Measurements from ENCODE around the gene UTP20. TPM values are rescaled to one million over a fixed set of nuclear protein-coding genes. Genes with fewer than 3 reads are reported as not detected.
"Not testable (repeated sequence)": the region's sequence is repeated elsewhere in the genome, so short reads cannot be mapped to it uniquely, and the experiment has no call there.

UTP20 gene
- total and polyA plus RNA-seq, 7 donors: 0.60 to 10.7 (median 7.5) TPM

- TF ChIP-seq POLR2AphosphoS5 (IDR thresholded peaks at IDR 0.05): peak; percentile 39 to 79 (median 62)
- TF ChIP-seq POLR2A (IDR thresholded peaks at IDR 0.05): peak; percentile 33 to 43
- no peak for TF ChIP-seq EP300 (IDR thresholded peaks at IDR 0.05)
- TF ChIP-seq CTCF (IDR thresholded peaks at IDR 0.05): no peak
- H3K36me3 ChIP-seq: no peaks in the 10 kb centered on the region
- H3K4me1 ChIP-seq: peaks cover 0 to 27% (median 20%) of the 10 kb centered on the region in 4 donors
- H3K27me3 ChIP-seq: no peaks in the 10 kb centered on the region
- intact Hi-C loops (cut with DNase I): loop anchor here (1.0 to 5.0 kb wide), 3 partner anchors 290 to 470 kb away; partner anchors contain the start of genes CHPT1 and DRAM1
- H3K9me3 ChIP-seq: no peaks in the 10 kb centered on the region
- peak within 1 kb of the TSS; percentile 69 to 81 (median 76) for H3K4me3 ChIP-seq
- WGBS, 2 donors: 0% methylated on average over 71 of the region's 71 CpGs
- DNase-seq: peak; percentile 91
- peak within 1 kb of the TSS; percentile 82 to 96 (median 88) for H3K27ac ChIP-seq
Observed at GRCh38 chr12:101407436-101408345, 127.8 kb downstream of the UTP20 start, which contains the start of gene ARL1. Gene ARL1 (minus strand): TSS chr12:101407772. CDS start chr12:101407645, 127 bp downstream.

- H3K27ac ChIP-seq: not testable (repeated sequence)
Observed at GRCh38 chr12:101410169-101410568, 130.3 kb downstream of the UTP20 start.

GRCh38 chr12:101414533-101415119 lies 134.7 kb downstream of the UTP20 start:
- intact Hi-C loops (cut with DNase I): no loop called here
- H3K27ac ChIP-seq: no peak overlapping the region
- TF ChIP-seq POLR2AphosphoS5 (IDR thresholded peaks at IDR 0.05) (no peak), CTCF (IDR thresholded peaks at IDR 0.05) (peak; percentile 20 to 46 (median 44))
- H3K4me3 ChIP-seq: no peak overlapping the region
- no peak for DNase-seq
- no peaks in the 10 kb centered on the region for H3K27me3 ChIP-seq
- no peaks in the 10 kb centered on the region for H3K36me3 ChIP-seq
- 1 to 4% methylated on average over 2 of the region's 2 CpGs for WGBS, 2 donors
- H3K4me1 ChIP-seq: no peaks in the 10 kb centered on the region
- no peaks in the 10 kb centered on the region for H3K9me3 ChIP-seq

More at GRCh38 chr12:101410169-101410568, 130.3 kb downstream of the UTP20 start:
- H3K9me3 ChIP-seq; H3K27me3 ChIP-seq; DNase-seq; intact Hi-C loops (cut with DNase I); H3K36me3 ChIP-seq; H3K4me3 ChIP-seq: not testable (repeated sequence)
- WGBS, 2 donors: 66 to 79% methylated on average over 8 of the region's 8 CpGs
- peaks cover 0 to 26% (median 20%) of the 10 kb centered on the region in 4 donors for H3K4me1 ChIP-seq

- WGBS, 2 donors: 93 to 94% methylated on average over 1 of the region's 1 CpG
- DNase-seq: no peak
- TF ChIP-seq EP300 (IDR thresholded peaks at IDR 0.05): no peak
- no peak for TF ChIP-seq POLR2A (IDR thresholded peaks at IDR 0.05)
- no peak for TF ChIP-seq CTCF (IDR thresholded peaks at IDR 0.05)
- no peak for TF ChIP-seq POLR2AphosphoS5 (IDR thresholded peaks at IDR 0.05)
- H3K27ac ChIP-seq: no peak overlapping the region
- no peaks in the 10 kb centered on the region for H3K4me1 ChIP-seq
- no peaks in the 10 kb centered on the region for H3K36me3 ChIP-seq
- no peaks in the 10 kb centered on the region for H3K9me3 ChIP-seq
- intact Hi-C loops (cut with DNase I): no loop called here
- H3K27me3 ChIP-seq: no peaks in the 10 kb centered on the region
- H3K4me3 ChIP-seq: no peak overlapping the region
Observed at GRCh38 chr12:101415228-101415627, 135.3 kb downstream of the UTP20 start.

- H3K4me3 ChIP-seq; intact Hi-C loops (cut with DNase I); H3K9me3 ChIP-seq; H3K27me3 ChIP-seq; H3K27ac ChIP-seq; H3K36me3 ChIP-seq; H3K4me1 ChIP-seq; DNase-seq: not testable (repeated sequence)
- 91 to 93% methylated on average over 4 of the region's 4 CpGs for WGBS, 2 donors
Observed at GRCh38 chr12:101422066-101422465, 142.2 kb downstream of the UTP20 start.
